ENCODE measurements around the gene DGKI. TPM values are rescaled to one million over a fixed set of nuclear protein-coding genes. Genes with fewer than 3 reads are reported as not detected.

The DGKI gene
- total RNA-seq, 1 experiment from 2014 or later, result 0.39 TPM

- Histone ChIP-seq H3K27ac (ENCODE audit: low read depth, low read length, poor library complexity, severe bottlenecking) (no peak overlapping the region), H3K4me3 (ENCODE audit: low read depth, low read length, poor library complexity, severe bottlenecking) (no peak overlapping the region), H3K36me3 (ENCODE audit: insufficient read depth, low read length, poor library complexity, severe bottlenecking) (no peaks in the 10 kb centered on the region), H3K27me3 (replicated peaks; ENCODE audit: insufficient read depth, low read depth, low read length, poor library complexity) (no peaks in the 10 kb centered on the region), H3K4me1 (ENCODE audit: insufficient read depth, low read length, poor library complexity, severe bottlenecking) (no peaks in the 10 kb centered on the region), H3K9me3 (ENCODE audit: low read depth, low read length, poor library complexity, severe bottlenecking) (no peaks in the 10 kb centered on the region)
- no peak for TF ChIP-seq EZH2 (IDR thresholded peaks at IDR 0.05; ENCODE audit: borderline replicate concordance, low read depth, low read length, poor library complexity, severe bottlenecking)
- TF ChIP-seq CTCF (conservative IDR thresholded peaks at IDR 0.05; ENCODE audit: low read depth, low read length), result no peak
- DNase-seq (ENCODE audit: low spot score), result no peak
- intact Hi-C loops (cut with micrococcal nuclease; ENCODE audit: unreplicated experiment), result no loop called here
- ChIA-PET POLR2A (ENCODE audit: low non-redundant PET) (no interaction called here), CTCF (no interaction called here)
- BruUV-seq (replicated peaks), result no TSS peak
Measured at GRCh38 chr7:137421366-137421765, 425.4 kb downstream of the DGKI start.

GRCh38 chr7:137418841-137419240 lies 427.9 kb downstream of the DGKI start:
- POLR2A ChIA-PET (ENCODE audit: low non-redundant PET), result no interaction called here
- Histone ChIP-seq H3K36me3 (ENCODE audit: insufficient read depth, low read length, poor library complexity, severe bottlenecking) (no peaks in the 10 kb centered on the region), H3K4me3 (ENCODE audit: low read depth, low read length, poor library complexity, severe bottlenecking) (no peak overlapping the region), H3K9me3 (ENCODE audit: low read depth, low read length, poor library complexity, severe bottlenecking) (no peaks in the 10 kb centered on the region), H3K27me3 (replicated peaks; ENCODE audit: insufficient read depth, low read depth, low read length, poor library complexity) (no peaks in the 10 kb centered on the region), H3K4me1 (ENCODE audit: insufficient read depth, low read length, poor library complexity, severe bottlenecking) (no peaks in the 10 kb centered on the region), H3K27ac (ENCODE audit: low read depth, low read length, poor library complexity, severe bottlenecking) (no peak overlapping the region)
- no peak for DNase-seq (ENCODE audit: low spot score)
- CTCF ChIA-PET, result no interaction called here
- intact Hi-C loops (cut with micrococcal nuclease; ENCODE audit: unreplicated experiment), result no loop called here
- TF ChIP-seq CTCF (conservative IDR thresholded peaks at IDR 0.05; ENCODE audit: low read depth, low read length), result no peak
- TF ChIP-seq EZH2 (IDR thresholded peaks at IDR 0.05; ENCODE audit: borderline replicate concordance, low read depth, low read length, poor library complexity, severe bottlenecking), result no peak
- no TSS peak for BruUV-seq (replicated peaks)

- BruUV-seq (replicated peaks), result no TSS peak
- peak; percentile 7 for DNase-seq (ENCODE audit: low spot score)
- H3K36me3 ChIP-seq (ENCODE audit: insufficient read depth, low read length, poor library complexity, severe bottlenecking), result no peaks in the 10 kb centered on the region
- no peaks in the 10 kb centered on the region for H3K9me3 ChIP-seq (ENCODE audit: low read depth, low read length, poor library complexity, severe bottlenecking)
- no peaks in the 10 kb centered on the region for H3K4me1 ChIP-seq (ENCODE audit: insufficient read depth, low read length, poor library complexity, severe bottlenecking)
- H3K27ac ChIP-seq (ENCODE audit: low read depth, low read length, poor library complexity, severe bottlenecking), result no peak overlapping the region
- H3K4me3 ChIP-seq (ENCODE audit: low read depth, low read length, poor library complexity, severe bottlenecking), result no peak overlapping the region
- ChIA-PET CTCF (no interaction called here), POLR2A (ENCODE audit: low non-redundant PET) (no interaction called here)
- no peaks in the 10 kb centered on the region for H3K27me3 ChIP-seq (replicated peaks; ENCODE audit: insufficient read depth, low read depth, low read length, poor library complexity)
- TF ChIP-seq CTCF (conservative IDR thresholded peaks at IDR 0.05; ENCODE audit: low read depth, low read length), result no peak
- TF ChIP-seq EZH2 (IDR thresholded peaks at IDR 0.05; ENCODE audit: borderline replicate concordance, low read depth, low read length, poor library complexity, severe bottlenecking), result no peak
- intact Hi-C loops (cut with micrococcal nuclease; ENCODE audit: unreplicated experiment), result no loop called here
Measured at GRCh38 chr7:137417464-137417863, 429.3 kb downstream of the DGKI start.
